ACHN (cell line): ENCODE data around the gene TMED4.

Experiments used
- DNase-seq: peaks from one replicate; pipeline ENCODE4 v3.0.0-alpha.2; 2015
- in situ Hi-C: cut with HindIII; loops from 2 replicates; pipeline ENCODE4 v1.10.0; 2017; ENCODE audit warnings: low sequenced_read_pairs, low pct_ligation_motif_present, low pct_unique_long_range_greater_than_20kb

The TMED4 gene

DNA sequence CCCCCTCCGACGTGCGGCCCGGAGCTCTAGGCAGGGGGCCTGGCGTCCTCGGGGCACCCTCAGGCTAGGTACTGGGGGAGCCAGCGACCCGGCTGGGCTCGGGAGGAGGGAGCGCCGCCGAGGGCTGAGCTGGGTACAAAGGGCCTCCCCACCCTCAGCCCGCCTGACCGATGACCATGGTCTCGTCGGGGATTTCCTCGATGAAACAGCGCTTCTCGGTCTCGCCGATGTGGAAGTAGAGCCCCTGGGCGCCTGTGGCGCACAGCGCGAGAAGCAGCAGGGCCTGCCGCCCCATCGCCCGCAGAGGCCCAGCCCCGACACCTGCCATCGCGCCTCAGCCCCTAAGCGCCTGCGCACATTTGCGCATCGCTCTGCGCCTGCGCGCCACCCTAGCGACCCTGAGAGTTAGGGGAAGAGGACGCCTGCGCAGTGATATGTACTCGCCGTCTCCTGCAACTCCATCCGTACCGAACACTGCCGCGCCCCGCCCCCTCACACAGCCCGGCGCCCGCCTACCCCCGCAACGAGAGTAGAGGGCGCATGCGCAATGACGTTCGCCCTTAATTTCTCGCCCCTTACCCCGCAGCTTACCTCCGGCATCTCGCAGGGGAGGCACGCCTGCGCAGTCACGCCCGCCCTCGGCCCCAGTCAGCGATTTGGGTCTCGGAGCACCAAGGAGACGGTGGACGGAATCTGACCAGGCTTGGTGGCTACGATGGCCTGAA lies at the start of gene TMED4:
Gene TMED4, minus strand, starts transcription at position 353 of the 725 bp plus-strand sequence. Its CDS starts 25 bp downstream, at position 328.
- DNase-seq: peak; percentile 99
- in situ Hi-C loops: loop anchor here (25.0 kb wide), 1 partner anchor 255 kb away; the partner anchor contains the start of gene H2AZ2

DNA sequence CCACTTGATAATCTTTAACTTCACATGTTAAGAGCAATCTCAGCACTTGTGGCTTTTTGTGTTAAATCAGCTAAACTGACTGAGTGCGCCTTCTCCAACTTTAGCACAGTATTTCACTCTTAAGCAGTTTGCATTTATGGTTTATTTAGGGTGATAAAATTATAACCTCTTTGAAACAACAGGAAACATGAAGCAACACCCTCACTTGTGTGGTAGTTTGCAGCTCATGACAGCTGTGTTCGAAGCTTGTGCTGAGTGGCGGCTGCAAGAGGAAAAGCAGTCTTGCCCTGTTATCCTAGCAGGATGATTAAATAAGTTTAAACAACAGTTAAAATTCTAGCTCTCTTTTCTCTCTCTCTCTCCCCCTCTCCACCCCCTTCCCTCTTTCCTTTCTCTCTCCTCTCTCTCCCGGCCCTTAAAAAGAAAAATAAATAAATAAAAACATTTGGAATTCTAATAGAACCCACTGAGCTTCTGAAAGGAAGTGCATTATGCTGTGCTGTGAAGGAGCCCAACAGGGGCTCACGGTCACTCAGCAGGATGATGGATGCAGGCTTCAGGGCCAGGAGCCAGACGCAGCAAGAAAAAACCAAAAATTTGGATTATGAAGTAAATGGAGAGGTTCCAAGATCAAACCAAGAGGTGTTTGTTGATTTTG lies 49.6 kb upstream of the TMED4 start:
- no peak for DNase-seq

DNA sequence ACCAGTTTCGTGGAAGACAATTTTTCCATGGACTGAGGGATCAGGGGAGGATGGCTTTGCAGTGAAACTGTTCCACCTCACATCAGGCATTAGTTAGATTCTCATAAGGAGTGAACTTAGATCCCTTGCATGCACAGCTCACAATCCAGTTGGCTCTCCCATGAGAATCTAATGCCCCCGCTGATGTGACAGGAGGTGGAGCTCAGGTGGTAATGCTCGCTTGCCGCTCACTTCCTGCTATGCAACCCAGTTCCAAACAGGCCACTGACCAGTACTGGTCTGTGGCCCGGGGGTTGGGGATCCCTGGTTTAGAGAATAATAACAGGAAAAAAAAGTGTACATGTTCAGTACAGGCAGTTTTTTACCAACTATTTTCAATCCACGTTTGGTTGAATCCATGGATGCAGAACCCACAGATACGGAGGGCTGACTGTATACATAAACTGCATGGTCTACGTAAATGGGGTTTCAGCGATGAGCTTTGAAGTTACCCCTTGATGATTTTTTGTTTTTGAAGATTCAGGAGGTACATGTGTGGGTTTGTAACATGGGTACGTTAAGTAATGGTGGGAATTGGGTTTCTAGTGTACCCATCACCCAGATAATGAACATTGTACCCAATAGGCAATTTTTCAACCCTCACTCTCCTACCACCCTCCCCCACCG lies 48.9 kb upstream of the TMED4 start:
- no peak for DNase-seq
- in situ Hi-C loops: no loop called here

More for the DNA sequence above, 49.6 kb upstream of the TMED4 start:
- in situ Hi-C loops: no loop called here

DNA sequence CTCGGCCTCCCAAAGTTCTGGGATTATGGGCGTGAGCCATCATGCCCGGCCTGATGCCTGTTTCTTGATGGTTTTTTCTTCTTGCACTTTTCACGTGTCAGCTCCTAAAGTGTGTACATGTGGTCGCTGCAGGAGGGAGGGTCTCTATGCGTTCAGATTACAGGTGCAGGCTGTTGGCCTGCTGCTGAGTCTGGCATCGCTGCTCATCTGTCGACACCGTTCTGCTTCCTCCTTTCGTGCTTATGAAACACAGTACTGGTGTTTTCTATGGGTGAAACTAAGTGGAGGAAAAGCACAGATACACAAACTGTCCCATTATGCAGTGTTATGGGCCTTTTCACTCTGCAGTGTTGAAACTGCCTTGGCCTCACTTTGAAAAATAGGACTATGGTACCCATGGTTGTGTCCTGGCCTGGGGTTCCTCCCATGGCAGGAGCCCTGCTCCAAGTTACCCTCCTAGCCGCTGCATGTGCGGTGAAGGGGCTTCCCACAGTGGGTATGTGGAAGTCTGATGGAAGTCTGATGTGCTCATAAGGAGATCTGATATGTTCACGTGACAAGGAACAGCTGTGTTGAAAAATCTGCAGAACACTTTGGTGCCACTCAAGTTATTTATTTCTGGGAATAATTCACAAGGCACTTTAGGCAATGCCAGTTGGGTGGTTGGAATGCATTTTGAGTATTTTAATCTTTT lies 47.9 kb upstream of the TMED4 start:
- in situ Hi-C loops: no loop called here
- no peak for DNase-seq

DNA sequence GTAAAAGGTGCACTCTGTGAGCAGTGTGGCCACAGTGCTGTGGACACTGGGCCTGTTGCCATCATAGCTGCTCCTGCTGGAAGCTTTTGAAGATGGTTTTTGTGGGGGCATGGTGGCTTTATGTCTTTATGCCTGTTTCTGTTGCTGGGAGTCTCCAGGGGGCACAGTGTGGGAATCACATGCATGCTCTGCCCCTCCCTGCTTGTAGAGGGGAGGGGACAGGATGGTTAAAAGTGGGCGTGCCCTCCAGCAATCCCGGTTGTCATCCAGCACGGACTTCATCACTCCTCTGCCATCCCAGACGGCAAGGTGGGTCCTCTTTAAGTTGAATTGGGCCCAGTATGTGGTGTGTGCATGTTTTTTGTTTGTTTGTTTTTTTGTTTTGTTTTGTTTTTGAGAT lies 44.6 kb upstream of the TMED4 start:
- DNase-seq: no peak
- in situ Hi-C loops: no loop called here

DNA sequence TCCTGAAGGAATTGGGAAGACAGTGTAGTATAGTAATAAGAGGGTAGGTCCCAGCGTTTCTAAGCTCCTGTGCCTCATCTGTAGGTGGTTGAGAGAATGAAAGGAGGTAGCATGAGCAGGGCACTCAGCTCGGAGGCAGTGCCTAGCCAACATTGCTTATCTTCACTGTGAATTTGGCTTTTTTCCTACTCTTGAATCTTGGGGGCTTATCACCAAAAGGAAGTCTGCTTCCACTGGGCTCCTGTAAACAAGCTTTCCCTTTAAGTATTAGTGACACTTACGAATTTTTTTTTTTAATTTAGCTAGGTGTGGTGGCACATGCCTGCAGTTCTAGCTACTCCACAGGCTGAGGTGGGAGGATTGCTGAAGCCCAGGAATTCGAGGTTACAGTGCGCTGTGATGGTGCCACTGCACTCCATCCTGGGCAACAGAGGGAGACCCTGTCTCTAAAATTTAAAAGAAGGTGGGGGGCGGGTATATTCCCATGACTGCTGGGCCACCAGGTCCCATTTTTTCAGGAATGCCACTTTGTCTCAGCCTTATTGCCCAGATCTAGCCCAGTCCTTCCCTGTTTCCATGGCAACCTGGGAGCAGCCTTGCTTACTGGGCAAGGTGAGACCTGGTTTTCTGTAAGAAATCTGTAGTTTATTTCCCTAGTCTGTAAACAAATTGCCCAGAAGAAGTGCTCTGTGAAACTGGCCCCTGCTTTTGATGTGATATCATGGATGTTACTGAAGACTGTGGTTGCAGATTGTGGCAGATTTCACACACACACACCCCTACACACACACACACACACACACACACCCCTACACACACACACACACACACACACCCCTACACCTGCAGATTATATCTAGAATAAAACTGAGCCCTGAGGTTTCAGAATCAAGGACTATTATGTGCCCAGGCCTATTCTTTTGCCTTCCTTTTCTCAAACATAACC lies 43.8 kb upstream of the TMED4 start:
- no peak for DNase-seq
- in situ Hi-C loops: no loop called here

DNA sequence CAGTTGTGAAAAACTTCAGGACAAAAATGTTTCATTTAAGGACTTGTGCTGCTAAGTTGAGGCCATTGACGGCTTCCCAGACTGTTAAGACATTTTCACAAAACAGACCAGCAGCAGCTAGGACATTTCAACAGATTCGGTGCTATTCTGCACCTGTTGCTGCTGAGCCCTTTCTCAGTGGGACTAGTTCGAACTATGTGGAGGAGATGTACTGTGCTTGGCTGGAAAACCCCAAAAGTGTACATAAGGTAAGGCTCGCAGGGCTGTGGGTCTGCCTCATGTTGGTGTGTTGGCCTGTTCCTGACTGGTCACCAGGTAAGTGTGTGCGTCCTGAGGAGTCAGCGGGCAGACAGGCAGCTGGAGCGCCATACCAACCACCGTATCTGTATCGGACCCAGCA lies 42.3 kb upstream of the TMED4 start:
- DNase-seq: no peak
- in situ Hi-C loops: no loop called here

DNA sequence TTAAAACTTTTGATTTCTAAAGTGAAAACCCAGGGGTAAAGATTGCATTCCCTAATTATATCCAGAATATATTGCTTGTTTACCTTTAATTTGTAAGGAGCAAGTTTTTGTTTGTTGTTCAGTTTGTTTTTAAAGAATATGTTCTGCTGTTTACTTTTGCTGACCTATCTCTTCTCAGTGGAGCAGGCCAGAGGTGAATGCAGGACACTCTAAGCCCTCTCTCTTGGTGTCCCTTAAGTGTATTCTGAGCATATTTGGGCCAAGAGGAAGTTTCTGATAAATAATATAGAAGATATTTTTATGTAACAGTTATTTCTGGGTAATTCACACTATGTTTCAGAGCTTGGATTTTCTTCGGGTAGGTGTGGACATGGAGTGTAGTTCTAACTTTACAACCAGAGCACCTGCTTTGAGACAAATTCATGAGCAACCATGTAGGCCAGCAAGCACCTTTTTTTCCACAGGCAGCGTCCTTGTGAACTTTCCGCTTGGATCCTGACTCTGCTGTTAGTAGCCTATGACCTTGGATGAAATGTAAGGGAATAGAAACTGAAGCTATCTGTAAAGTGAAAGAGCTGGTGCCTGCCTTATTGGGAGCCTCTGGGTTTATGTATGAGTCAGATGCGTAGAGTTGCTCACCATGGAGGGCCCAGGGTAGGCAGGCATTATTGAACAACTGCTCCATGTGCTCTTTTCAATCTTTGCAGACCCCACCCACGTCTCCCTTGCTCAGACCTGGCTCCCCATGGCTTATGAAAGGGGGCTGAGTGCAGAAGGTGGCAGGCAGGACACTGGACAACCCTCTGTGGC lies 40.5 kb upstream of the TMED4 start:
- DNase-seq: peak; percentile 22
- in situ Hi-C loops: no loop called here

DNA sequence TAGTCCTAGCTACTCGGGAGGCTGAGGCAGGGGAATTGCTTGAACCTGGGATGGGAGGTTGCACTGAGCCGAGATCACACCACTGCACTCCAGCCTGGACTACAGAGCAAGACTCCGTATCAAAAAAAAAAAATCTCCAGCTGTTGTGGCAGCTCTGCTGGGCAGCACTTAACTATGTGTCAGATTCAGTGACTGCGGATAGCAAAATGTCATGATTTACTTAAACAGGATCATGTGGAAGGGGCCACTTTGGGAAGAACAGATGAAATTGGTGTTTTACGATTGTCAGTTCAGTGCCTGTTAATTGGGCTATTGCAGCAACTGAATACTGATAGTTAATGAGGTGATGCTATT lies 39.7 kb upstream of the TMED4 start:
- no peak for DNase-seq
- in situ Hi-C loops: no loop called here

DNA sequence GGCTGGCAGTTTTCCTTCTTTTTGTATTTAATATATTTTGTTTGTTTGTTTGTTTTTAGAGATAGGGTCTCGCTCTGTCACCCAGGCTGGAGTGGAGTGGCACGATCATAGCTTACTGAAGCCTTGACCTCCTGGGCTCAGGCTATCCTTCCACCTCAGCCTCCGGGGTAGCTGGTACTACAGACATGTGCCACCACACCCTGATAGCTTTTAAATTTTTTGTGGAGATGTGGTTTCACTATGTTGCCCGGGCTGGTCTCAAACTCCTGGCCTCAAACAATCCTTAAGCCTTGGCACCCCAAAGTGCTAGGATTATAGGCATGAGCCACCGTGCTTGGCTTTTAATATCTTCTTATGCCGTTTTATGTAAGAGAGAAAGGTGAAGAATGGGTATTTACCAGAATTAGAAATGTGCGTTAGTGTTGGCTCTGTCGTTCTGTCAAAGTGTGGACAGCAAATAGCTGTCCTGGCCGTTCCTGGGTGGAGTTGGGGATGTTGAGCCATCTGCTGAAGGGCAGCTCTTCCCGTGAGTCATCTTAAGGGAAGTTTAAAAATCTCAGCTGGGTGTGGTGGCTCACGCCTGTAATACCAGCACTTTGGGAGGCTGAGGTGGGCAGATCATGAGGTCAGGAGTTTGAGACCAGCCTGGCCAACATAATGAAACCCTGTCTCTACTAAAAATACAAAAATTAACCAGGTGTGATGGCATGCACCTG lies 39.2 kb upstream of the TMED4 start:
- DNase-seq: no peak
- in situ Hi-C loops: no loop called here

DNA sequence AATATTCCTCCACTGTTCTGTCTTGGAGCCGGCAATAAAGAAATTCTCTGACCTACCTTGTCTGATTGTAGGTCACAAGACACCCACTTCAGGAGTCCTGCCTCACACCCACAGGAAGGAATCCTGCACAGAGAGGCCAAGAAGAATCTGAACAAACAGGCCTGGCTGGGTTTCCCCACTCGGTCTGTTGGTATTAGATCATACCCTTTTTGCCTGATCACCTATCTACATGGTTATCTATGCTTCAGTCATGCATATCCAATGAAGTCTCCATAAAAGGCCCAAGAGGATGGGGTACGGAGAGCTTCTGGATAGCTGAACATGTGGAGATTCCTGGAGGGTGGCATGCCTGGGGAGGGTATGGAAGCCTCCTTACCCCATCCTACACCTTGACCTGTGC lies 36.7 kb upstream of the TMED4 start:
- no peak for DNase-seq
- in situ Hi-C loops: no loop called here

DNA sequence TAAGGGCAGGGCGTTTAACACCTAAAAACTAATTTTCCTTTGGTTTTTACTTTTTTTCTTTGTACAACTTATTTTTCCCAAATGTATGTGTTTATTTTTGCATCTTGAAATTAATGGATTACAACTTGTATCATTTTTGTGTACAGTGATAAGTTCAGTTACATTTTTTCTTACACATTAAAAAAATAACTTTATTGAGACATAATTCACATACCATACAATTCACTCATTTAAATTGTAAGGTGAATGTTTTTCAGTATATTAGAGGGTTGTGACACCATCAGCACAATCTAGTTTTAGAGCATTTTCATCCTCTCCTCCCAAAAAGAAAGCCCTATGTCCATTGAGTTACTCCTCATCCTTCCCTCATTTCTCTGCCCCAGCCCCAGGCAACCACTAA lies 36.0 kb upstream of the TMED4 start:
- no peak for DNase-seq
- in situ Hi-C loops: no loop called here

DNA sequence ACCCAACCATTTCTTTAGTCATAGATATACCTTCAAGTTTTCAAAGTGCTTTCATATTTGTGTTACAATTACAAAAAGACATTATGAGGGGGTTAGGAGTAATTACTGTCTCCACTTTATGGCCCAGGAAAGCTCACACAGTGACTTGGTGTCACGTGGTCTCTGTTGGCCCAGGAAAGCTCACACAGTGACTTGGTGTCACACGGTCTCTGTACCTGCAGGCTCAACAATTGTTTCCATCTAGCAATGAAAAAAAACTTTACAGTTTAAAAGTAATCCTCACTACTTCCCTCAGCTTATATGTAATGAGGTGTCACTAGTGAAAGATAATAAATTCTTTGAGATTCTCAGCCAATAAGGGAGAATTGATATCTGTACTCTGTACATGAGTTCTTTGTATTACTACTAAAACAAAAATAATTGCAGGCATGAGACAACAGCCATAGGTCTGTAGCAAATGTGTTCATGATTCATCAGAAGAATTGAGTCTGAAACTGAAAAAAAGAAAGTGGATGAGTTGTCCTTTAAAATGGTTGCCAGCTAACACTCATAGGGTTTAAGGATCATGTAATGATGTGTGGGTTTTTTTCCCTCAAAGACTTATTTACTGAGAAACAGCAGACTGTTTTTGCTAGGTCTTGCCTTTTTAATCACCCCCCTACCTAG lies 35.3 kb upstream of the TMED4 start:
- peak; percentile 22 for DNase-seq
- in situ Hi-C loops: no loop called here

DNA sequence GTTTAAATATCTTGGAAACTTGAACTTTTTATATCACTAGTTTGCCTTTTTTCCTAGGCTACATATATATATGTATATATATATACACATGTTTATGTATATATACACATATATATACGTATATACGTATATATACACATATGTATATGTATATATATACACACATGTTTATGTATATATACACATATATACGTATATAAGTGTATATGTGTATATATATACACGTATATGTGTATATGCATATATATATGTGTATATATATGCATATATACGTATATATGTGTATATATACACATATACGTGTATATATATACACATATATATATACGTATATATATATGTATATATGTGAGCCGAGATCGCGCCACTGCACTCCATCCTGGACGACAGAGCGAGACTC lies 34.5 kb upstream of the TMED4 start:
- in situ Hi-C loops: no loop called here
- DNase-seq: no peak

DNA sequence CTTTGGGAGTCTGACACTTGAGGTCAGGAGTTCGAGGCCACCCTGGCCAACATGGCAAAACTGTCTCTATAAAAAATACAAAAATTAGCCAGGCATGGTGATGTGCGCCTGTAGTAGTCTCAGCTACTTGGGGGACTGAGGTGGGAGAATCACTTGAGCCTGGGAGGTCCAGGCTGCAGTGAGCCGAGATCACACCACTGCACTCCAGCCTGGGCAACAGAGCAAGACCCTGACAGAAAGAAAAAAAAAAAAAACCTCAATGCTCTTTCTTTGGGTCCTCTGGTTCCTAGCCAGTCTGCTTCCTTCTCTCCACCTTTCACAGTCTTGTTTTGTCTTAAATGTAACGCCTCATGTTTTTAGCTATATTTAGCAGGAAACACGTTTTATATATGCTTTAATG lies 33.8 kb upstream of the TMED4 start:
- in situ Hi-C loops: no loop called here
- DNase-seq: no peak

DNA sequence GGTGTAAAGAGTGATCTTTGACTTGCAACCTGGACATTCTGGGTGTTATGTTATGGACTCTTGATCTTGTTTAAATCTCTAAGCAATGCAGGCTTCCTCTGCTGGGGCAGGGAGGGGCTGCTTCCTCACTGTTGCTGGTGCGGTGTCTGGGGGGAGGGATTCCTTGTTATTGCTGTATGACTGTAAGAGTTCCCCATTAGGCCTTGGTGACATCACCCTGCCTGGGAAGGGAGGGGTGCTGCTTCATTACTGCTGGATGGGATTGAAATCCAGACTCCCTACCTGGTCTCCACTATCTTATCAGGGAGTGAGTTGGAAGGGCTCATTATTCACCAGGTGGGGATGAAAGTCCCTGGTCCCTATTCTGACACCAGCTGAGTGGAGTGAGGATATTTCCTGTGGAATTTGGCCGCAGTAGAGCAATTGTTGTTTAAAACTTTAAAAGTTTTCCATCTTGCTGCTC lies 33.1 kb upstream of the TMED4 start:
- no peak for DNase-seq

More for the DNA sequence above, 33.1 kb upstream of the TMED4 start:
- in situ Hi-C loops: no loop called here
